ENCODE results near the gene COL4A6.

- TF ChIP-seq POLR2AphosphoS5 (IDR thresholded peaks at IDR 0.05; ENCODE audit: borderline replicate concordance, low read depth, low read length), result no peak
- no peak for TF ChIP-seq EZH2 (IDR thresholded peaks at IDR 0.05)
- no peak for TF ChIP-seq FOXP2 (optimal IDR thresholded peaks at IDR 0.05; ENCODE audit: control extremely low read depth, extremely low read length, insufficient read depth)
These were observed 213.2 kb downstream of the COL4A6 start for GRCh38 chrX:108224727-108225621.
